Transverse colon (tissue), 4 donors: ENCODE measurements around the gene SFXN5. TPM values are rescaled to one million over a fixed set of nuclear protein-coding genes. Genes with fewer than 3 reads are reported as not detected.

Experiments
- DNase-seq: peaks from one replicate; pipeline ENCODE4 v3.0.0-alpha.2; 2019
- H3K27ac ChIP-seq, 4 donors: fragments of 200-600 bp; sonication (generic); 2 replicates each; pipeline ENCODE4 v1.5.1; 2016 to 2018; ENCODE audit warnings: inconsistent platforms in 4 of 4
- H3K27me3 ChIP-seq: fragments of 200-600 bp; sonication (generic); 2 replicates; pipeline ENCODE4 v1.5.1; 2017; ENCODE audit warnings: inconsistent platforms
- H3K36me3 ChIP-seq, 4 donors: fragments of 200-600 bp; sonication (generic); 2 replicates each; pipeline ENCODE4 v1.5.1; 2017 to 2019; ENCODE audit warnings: inconsistent platforms in 4 of 4
- H3K4me1 ChIP-seq, 4 donors: fragments of 200-600 bp; sonication (generic); 2 replicates each; pipeline ENCODE4 v1.5.1; 2017 to 2020; ENCODE audit warnings: inconsistent platforms in 4 of 4
- H3K4me3 ChIP-seq, 4 donors: fragments of 200-600 bp; sonication (generic); 1 replicate in 1 of 4; 2 replicates in 3 of 4; pipeline versions ENCODE4 v1.5.1 to v1.6.1; 2017 to 2019; ENCODE audit warnings: inconsistent platforms in 4 of 4
- H3K9me3 ChIP-seq, 2 donors: fragments of 200-600 bp; sonication (generic); 2 replicates each; pipeline ENCODE4 v1.5.1; 2017 to 2019; ENCODE audit warnings: inconsistent platforms in 2 of 2
- CTCF ChIP-seq, 5 experiments: fragments of 200-600 bp in 3 of 5; fragments of 450-650 bp in 2 of 5; sonication (generic) in 3 of 5; IDR thresholded peaks; 1 replicate in 2 of 5; 2 replicates in 3 of 5; pipeline ENCODE4 v1.5.1; 2016 to 2017; ENCODE audit warnings: antibody characterized with exemption in 5 of 5, inconsistent platforms in 3 of 5, mild to moderate bottlenecking in 2 of 5, moderate library complexity in 1 of 5
- EP300 ChIP-seq: sonication (generic); formaldehyde crosslinking; IDR thresholded peaks from one replicate; pipeline ENCODE4 v1.6.1; 2017; ENCODE audit warnings: antibody characterized with exemption, low read depth
- POLR2A ChIP-seq: fragments of 450-650 bp; IDR thresholded peaks from one replicate; pipeline ENCODE4 v1.6.1; 2016; ENCODE audit warnings: antibody characterized with exemption, mild to moderate bottlenecking, moderate library complexity
- POLR2AphosphoS5 ChIP-seq, 3 donors: sonication (generic); formaldehyde crosslinking; IDR thresholded peaks; one replicate each; pipeline ENCODE4 v1.6.1; 2016; ENCODE audit warnings: antibody characterized with exemption in 3 of 3
- WGBS, 2 donors: methylation state at CpG; one replicate each; pipeline ENCODE4 v1.1.5; 2018; ENCODE audit warnings: low coverage in 1 of 2; 5-methylcytosine and 5-hydroxymethylcytosine counted together
- in situ Hi-C, 4 donors: fragments of 200-750 bp; cut with MboI; loops; one replicate each; pipeline versions ENCODE4 v1.15.0 to v1.15.1; 2017; ENCODE audit warnings: low sequenced_read_pairs in 3 of 4, low pct_ligation_motif_present in 1 of 4, low pct_unique_long_range_greater_than_20kb in 1 of 4
- intact Hi-C: fragments of 100-400 bp; cut with DNase I; formaldehyde crosslinking; loops from one replicate; pipeline ENCODE4 v1.15.1; 2023; ENCODE audit warnings: low total_unique reads
- total RNA-seq, 4 donors: library from RNA; depleted of rRNA; stranded (reverse); fragments of >200 nt; gene quantifications; one replicate each; pipeline ENCODE4 v1.1.0, GENCODE V29; 2016

SFXN5 gene
- total RNA-seq, 4 donors from 2014 or later = 12.3 to 98.4 (median 42.7) TPM

GRCh38 chr2:72965016-72965415 is 106.5 kb downstream of the SFXN5 start:
- TF ChIP-seq POLR2AphosphoS5 (IDR thresholded peaks at IDR 0.05) = no peak
- TF ChIP-seq EP300 = no peak
- DNase-seq = no peak
- in situ Hi-C loops (no loop called here), intact Hi-C loops (no loop called here)
- Histone ChIP-seq H3K27me3 (no peaks in the 10 kb centered on the region), H3K4me3 (no peak overlapping the region), H3K36me3 (no peaks in the 10 kb centered on the region), H3K27ac (no peak overlapping the region), H3K4me1 (no peaks in the 10 kb centered on the region), H3K9me3 (no peaks in the 10 kb centered on the region)
- WGBS, 2 donors = 91% methylated on average over 12 of the region's 12 CpGs; no CpG with 5 or more reads in 1 of the 2 donors

- H3K36me3 ChIP-seq = no peaks in the 10 kb centered on the region
- H3K4me1 ChIP-seq = no peaks in the 10 kb centered on the region
- in situ Hi-C loops = no loop called here
- no peak overlapping the region for H3K27ac ChIP-seq
- no peaks in the 10 kb centered on the region for H3K9me3 ChIP-seq
- 93 to 96% methylated on average over 5 to 6 of the region's 6 CpGs for WGBS, 2 donors
- no peak for DNase-seq
- no peak overlapping the region for H3K4me3 ChIP-seq
- TF ChIP-seq CTCF (IDR thresholded peaks at IDR 0.05) (no peak), EP300 (no peak), POLR2A (no peak), POLR2AphosphoS5 (IDR thresholded peaks at IDR 0.05) (no peak)
- intact Hi-C loops = no loop called here
- H3K27me3 ChIP-seq = no peaks in the 10 kb centered on the region
Measured at GRCh38 chr2:72964146-72964525, 107.4 kb downstream of the SFXN5 start.

GRCh38 chr2:72963423-72964145 is 107.9 kb downstream of the SFXN5 start:
- Histone ChIP-seq H3K36me3 (no peaks in the 10 kb centered on the region), H3K27ac (no peak overlapping the region), H3K4me1 (no peaks in the 10 kb centered on the region), H3K27me3 (no peaks in the 10 kb centered on the region), H3K9me3 (no peaks in the 10 kb centered on the region), H3K4me3 (no peak overlapping the region)
- no peak for DNase-seq
- 94 to 95% methylated on average over 5 to 10 of the region's 10 CpGs for WGBS, 2 donors
- TF ChIP-seq CTCF (IDR thresholded peaks at IDR 0.05) (no peak), POLR2AphosphoS5 (IDR thresholded peaks at IDR 0.05) (no peak), POLR2A (no peak), EP300 (no peak)
- intact Hi-C loops = no loop called here
- in situ Hi-C loops = no loop called here

GRCh38 chr2:72962911-72963310 is 108.6 kb downstream of the SFXN5 start:
- Histone ChIP-seq H3K4me1 (no peaks in the 10 kb centered on the region), H3K27ac (no peak overlapping the region), H3K9me3 (no peaks in the 10 kb centered on the region), H3K4me3 (no peak overlapping the region), H3K36me3 (no peaks in the 10 kb centered on the region), H3K27me3 (no peaks in the 10 kb centered on the region)
- no peak for TF ChIP-seq POLR2A
- DNase-seq = no peak
- 90% methylated on average over 7 of the region's 7 CpGs; no CpG with 5 or more reads in 1 of the 2 donors for WGBS, 2 donors
- in situ Hi-C loops (no loop called here), intact Hi-C loops (no loop called here)

- no peaks in the 10 kb centered on the region for H3K4me1 ChIP-seq
- TF ChIP-seq POLR2AphosphoS5 (IDR thresholded peaks at IDR 0.05) = no peak
- no peak for TF ChIP-seq POLR2A
- TF ChIP-seq CTCF (IDR thresholded peaks at IDR 0.05) = no peak
- TF ChIP-seq EP300 = no peak
- no peak overlapping the region for H3K4me3 ChIP-seq
- DNase-seq = no peak
- no peak overlapping the region for H3K27ac ChIP-seq
- intact Hi-C loops (no loop called here), in situ Hi-C loops (no loop called here)
- H3K36me3 ChIP-seq = no peaks in the 10 kb centered on the region
- 74% methylated on average over 8 of the region's 8 CpGs; no CpG with 5 or more reads in 1 of the 2 donors for WGBS, 2 donors
- H3K27me3 ChIP-seq = no peaks in the 10 kb centered on the region
- no peaks in the 10 kb centered on the region for H3K9me3 ChIP-seq
Measured at GRCh38 chr2:72961853-72962468, 109.6 kb downstream of the SFXN5 start.
